H1 (cell line): ENCODE measurements around the gene RAB30.

Source experiments
- ASH2L ChIP-seq: fragments of 200-600, 300-600 bp; sonication (generic); IDR thresholded peaks from one replicate; pipeline ENCODE4 v1.7.1; 2017; ENCODE audit warnings: low read length
- GABPA ChIP-seq: IDR thresholded peaks from 2 replicates; pipeline ENCODE4 v1.6.1; 2011; ENCODE audit warnings: mild to moderate bottlenecking, low read length, moderate library complexity, borderline replicate concordance; ENCODE audit not compliant: insufficient read depth
- NRF1 ChIP-seq: IDR thresholded peaks from 2 replicates; pipeline ENCODE4 v1.6.1; 2011; ENCODE audit warnings: mild to moderate bottlenecking, low read depth, low read length, improper control_type of control experiment
- POLR2AphosphoS5 ChIP-seq: IDR thresholded peaks from 2 replicates; pipeline ENCODE4 v1.6.1; 2011; ENCODE audit warnings: low read depth, low read length
- RXRA ChIP-seq: IDR thresholded peaks from 2 replicates; pipeline ENCODE4 v1.6.1; 2011; ENCODE audit warnings: low read depth, mild to moderate bottlenecking, low read length, moderate library complexity; ENCODE audit not compliant: insufficient read depth
- TAF1 ChIP-seq: IDR thresholded peaks from 2 replicates; pipeline ENCODE4 v1.6.1; 2011; ENCODE audit warnings: mild to moderate bottlenecking, low read depth, low read length
- TF ChIP-seq, protein P1 (sequence below): IDR thresholded peaks from 2 replicates; pipeline ENCODE4 v1.6.1; 2011; ENCODE audit warnings: low read length, improper control_type of control experiment

DNA sequence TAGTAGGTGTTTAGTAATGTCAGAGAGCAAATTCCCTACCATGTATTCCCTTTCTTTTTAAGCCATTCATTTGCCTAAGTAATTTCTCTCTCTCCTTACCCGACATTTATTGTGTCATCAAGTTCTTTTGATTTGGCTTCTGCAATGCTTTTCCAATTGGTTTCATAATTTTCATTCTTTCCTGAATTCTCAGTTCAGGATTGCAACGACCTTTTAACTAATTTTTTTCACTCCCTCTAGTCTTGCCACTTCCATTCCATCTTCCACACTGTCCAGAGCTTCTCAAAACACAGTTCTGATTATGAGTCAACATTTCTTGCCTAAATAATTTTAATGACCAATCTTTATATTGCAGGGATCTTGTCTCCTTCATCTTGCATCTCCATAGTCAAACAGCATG is 41.2 kb upstream of the RAB30 start:
- TF ChIP-seq RXRA (no peak), NRF1 (no peak), ASH2L (no peak), GABPA (no peak), TAF1 (no peak), POLR2AphosphoS5 (no peak)
- TF ChIP-seq, protein P1, sequence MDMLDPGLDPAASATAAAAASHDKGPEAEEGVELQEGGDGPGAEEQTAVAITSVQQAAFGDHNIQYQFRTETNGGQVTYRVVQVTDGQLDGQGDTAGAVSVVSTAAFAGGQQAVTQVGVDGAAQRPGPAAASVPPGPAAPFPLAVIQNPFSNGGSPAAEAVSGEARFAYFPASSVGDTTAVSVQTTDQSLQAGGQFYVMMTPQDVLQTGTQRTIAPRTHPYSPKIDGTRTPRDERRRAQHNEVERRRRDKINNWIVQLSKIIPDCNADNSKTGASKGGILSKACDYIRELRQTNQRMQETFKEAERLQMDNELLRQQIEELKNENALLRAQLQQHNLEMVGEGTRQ: no peak
